HG02981 (cell line): Measurements from ENCODE around the gene ADARB2.

Experiments
- ATAC-seq: cut with Tn5 transposase; IDR thresholded peaks from one replicate; pipeline ENCODE4 v1.9.1; 2021; ENCODE audit warnings: mild to moderate bottlenecking, moderate library complexity; ENCODE audit not compliant: unreplicated experiment

The ADARB2 gene

DNA sequence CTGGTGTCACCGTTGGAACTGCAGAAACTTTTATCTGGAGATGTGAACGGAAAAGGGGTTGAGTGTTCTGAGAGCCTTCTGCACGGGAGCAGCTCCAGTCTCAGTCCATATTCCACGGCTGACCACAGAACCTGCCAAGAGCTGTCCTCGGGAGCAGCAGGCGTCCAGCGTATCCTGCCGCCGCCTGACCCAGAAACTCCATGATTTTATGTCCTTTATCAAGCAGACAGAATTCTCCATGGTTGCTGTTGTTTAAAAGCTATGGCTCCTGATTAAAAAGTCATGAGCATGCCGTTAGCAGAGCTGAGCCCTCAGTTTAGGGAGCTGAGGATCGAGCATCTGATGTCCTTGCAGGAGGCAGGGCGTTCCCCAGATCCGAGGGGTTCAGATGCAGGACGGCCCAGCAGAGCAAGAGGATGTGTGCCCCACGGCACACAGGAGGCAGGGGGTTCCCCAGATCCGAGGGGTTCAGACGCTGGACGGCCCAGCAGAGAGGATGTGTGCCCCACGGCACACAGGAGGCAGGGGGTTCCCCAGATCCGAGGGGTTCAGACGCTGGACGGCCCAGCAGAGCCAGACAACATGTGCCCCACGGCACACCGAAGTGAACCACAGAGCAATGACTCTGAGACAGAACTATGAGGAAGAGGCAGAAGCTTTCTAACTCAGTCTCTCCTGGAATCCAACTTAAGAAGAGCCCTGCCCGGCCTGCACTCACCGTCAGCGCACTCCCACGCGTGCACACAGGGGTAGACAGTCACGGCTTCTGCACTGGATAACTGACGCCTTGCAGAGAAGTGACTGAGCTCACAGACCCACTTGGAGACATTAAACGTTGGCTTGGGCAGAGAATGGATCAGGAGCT, 584.7 kb downstream of the ADARB2 start:
- no peak for ATAC-seq

DNA sequence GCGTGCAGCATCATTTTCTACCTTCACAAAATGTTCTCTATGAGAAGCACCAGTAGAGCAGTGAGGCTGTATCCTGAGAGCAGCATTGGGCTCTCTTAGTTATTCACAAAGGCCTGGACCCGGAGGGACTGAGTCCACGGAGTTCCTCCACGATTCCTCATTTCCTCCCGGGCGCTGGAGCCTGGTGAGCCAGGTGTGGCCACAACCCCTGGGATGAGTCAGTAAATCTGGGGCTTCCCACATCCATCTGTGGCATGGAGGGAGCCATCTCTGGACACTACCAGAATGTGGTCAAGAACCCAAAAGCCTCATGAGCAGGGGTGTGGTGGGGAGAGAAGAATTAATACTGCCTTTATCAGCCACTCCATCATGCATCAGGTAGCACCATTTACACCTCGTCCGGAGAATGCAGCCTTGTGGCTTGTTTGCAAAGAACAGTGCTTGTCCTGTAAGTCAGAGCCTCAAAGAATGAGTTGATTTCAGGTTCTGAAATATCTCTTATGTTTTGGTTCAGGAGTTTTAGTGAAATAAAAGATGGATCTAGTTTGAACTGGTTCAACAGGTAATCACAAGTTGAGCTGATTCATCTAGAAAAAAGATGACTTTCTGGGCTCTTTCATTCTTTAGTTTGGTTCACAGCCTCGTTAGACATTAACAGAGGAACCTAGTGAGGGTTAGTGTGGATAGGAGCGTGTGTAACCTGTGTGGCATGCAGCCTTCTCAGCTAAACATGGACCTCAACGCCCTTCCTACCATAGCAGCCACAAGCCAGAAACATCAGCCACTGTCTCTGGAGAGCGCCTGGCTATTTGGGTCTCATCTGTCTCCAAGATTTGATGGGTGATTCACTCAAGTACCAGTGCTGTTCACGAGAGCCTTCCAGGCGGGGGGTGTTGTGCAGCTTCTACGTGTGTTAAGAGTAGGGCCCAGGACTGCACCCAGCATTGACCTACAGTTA, 586.0 kb downstream of the ADARB2 start:
- no peak for ATAC-seq

DNA sequence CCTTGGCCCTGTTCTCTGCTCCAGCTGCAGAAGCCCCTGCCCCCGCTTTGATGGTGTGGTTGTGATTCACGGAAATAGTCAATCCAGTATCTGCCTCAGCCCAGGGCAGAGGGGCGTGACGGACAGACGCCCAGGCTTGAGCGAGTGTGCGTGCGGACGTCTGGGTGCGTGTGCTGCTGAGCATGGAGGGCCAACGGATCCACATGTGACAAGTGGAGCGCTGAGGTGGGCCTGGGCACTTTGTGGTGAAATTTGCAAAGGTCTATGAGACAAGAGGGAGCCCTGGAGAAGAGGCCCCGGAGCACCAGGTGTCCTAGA, 586.7 kb downstream of the ADARB2 start:
- no peak for ATAC-seq

DNA sequence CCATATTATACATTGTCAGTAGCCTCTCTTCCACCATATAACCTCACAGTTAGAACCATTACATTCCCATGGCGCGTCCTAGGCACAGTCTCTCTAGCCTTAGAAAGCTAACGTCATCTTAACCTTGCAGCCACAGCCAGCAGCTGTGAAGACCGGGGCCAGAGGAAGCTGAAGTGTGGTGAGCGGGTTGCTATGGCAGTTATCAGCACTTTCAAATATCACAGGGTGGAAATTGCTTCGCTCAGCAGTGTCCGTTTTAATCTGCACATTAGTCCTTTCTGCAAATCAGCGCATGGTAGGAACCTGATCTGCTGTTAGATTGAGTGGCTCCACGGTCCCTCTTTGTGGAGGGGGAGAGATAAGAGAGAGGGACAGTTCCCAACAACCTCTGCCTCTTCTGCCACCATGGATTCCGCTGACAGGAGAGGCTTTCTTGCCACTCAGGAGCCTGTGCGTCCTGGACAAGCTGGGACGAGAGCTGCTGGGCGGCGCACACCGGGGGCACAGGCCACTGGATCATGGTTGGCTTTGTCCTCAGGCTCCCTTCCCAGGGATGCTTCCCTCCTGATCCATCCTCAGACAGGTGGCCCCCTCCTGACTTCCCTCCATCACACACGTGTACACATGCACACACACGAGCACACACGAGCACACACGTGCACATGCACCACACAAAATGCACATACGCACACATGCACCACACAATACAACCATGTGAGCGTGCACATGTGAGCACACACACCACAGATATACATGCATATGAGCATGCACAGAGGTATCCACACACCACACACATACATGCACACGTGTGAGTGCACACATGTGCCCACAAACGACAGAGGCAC, 587.3 kb downstream of the ADARB2 start:
- ATAC-seq = no peak

DNA sequence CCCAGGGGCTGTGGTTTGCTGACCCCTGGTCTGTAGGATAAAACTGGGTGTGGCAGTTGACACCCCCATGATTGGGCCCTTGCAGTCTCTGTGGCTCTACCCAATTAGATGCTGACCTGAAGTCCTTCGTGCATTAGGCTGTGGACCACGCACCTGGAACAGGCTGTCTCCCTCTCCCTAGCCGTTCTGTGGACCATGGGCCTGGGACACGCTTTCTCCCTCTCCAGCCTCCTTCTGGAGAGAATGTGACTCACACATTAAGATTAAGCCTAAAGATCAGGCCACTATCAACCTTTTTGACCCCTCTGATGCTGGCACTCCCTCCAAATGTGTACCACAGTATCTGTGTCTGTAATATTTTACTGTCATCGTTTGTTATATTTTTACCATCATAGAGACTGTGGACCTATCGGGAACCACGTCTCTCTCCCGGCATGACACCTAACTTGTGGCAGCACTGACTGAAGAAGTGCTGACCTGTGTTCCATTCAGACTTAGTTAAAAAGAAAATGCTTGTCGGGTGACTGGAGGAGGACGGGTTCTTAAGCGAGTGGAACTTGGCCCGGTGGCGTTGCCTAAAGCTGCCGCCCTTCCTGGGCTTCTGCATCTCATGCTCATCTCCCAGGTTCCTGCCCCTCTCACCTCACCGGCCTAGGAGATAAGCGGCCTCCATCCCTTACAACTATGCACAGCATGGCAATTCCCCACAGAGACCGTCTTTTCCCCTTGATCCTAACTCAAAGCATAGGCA, 588.3 kb downstream of the ADARB2 start:
- ATAC-seq = no peak

DNA sequence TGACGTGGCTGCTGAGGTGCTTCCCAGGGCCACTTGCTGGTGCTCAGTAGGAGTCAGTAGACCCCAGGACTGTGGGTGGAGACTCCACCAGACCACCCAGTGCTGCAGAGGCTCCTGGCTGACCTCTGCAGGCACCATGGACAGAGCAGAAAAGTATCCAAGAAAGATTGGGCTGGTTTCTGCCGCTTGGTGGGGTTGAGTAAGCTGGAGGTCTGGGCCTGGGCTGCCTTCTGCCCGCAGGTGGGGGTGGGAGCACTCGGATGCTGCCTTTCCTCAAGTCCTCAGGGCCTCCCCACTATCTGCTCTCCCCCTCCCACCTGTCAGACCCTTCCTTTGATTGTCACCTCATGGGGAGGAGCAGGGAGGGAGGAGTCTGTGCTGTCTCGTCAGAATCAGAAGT, 589.5 kb downstream of the ADARB2 start:
- ATAC-seq = no peak

DNA sequence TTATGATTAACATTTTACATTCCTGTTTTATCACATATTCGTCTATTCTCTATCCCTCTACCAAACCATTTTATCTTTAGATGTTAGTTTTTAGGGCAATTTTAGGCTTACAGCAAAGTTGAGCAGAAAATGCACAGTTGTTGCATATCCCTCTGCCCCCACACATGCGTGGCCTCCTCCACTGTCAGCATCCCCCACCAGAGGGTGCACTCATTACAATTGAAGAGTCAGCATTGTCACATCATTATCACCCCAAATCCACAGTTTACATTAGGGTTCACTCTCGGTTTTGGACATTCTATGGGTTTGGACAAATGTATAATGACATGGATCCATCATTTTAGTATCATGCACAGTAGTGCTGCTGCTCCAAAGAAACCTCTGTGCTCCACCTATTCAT, 594.7 kb downstream of the ADARB2 start:
- ATAC-seq = no peak

DNA sequence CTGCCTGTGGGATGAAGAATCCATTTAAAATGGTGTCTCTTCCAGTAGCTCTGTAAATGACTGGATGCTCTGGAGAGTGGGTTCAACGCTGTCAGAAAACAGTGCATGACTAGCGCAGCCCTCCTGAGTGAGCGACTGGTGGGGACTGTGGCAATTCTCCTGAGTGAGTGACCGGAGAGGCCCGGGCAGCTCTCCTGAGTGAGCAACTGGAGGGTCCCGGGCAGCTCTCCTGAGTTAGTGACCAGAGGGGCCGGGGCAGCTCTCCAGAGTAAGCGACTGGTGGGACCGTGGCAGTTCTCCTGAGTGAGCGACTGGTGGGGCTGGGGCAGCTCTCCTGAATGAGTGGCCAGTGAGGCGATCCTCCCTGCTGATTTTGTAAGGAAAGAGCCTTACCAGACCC, 595.6 kb downstream of the ADARB2 start:
- no peak for ATAC-seq

DNA sequence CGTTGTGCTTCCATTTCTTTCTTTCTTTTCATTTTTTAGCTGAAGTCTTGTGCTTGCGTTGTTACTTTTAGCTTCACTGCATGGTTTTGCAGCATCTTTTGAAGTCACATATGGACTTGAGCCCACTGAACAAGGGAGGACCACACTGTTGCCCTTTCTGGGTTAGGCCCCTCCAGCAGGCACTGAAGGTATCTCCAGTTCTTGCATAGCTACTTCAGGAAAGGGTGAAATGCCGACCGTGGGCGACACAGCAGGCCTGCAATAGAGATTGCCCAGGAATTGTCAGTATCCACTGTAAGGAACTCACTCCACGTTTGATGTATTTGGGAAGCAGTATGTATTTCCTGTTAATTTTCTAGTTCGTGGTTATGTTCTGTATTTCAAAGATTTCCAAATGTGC, 596.1 kb downstream of the ADARB2 start:
- no peak for ATAC-seq

DNA sequence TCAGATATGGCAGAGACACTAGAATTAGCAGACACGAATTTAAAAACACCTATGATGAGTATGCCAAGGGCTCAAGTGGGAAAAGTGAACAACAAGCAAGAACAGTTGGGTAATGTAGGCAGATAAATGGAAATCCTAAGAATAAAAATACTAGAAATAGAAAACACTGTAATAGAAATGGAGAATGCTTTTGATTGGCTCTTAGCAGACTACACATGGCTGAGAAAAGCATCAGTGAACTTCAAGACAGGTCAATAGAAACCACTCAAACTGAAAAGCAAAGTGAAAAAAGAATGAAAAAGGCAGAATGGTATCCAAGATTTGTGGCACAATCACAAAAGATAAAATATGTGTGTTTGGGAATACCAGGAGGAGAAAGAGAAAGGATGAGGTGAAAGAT, 598.8 kb downstream of the ADARB2 start:
- ATAC-seq = no peak

DNA sequence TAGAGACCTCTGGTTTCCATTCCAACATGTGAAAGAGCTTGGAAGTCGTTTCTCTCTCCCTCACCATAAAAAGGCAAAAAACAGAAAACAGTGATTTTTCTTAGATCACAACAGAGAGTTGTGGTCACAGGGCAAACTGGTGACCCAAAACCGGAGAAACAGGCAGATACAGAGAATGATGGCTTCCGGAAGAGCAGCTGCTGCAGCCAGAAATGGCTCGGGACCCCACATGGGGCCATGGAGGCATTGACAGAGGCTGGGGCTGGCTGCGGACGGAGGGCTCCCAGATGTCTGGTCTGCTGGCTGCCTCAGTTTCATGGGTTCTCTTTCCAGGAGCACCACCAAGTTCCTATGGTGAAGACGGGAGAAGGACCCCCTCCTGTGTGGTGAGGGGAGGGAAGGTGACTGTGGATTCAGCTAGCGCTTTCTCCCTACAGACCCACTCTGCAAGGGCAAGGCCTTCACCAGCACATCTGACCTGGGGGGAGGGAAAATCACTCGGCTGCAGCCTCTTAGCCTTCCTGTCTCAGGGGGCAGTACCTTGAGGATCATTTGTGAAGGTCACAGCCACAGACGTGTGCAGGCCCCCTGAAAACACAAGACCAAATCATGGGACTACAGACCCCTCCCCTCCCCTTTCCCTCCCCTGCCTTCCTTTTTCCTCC, 599.7 kb downstream of the ADARB2 start:
- no peak for ATAC-seq

DNA sequence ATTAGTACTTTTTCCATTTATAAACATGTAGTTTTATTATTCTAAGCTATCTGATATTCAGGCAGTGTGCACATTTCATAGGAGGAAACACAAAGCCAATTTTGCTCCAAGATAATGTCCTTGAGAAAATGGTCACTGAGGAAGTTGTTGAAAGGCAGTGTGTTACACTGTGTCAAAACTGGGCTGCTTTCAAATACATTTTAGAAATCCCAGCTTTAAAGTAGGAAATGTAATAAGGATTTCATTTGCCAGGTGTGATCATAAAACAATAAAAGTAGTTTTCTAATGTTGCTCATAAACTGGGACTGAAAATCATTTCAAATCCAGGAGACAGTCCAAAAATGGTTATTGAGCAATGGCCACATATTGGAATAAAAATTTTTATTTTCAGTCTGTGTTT, 601.1 kb downstream of the ADARB2 start:
- no peak for ATAC-seq

DNA sequence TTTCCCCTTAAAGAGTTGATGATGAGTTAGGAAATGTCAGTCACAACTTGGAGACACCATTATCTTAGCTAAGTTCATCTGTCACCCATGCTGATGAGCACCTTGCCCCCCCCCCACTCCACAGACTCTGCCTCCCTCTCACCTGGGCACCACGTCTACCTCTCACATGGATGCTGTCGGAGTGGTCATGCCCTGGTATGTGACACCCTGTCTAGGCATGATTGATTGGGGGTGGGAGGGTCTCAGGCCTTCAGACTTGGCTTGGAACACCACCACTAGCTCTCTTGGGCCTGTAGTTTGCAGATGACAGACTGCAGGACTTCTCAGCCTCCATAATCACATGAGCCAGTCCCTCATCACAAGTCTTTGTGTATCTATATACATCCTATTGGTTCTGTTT, 603.2 kb downstream of the ADARB2 start:
- no peak for ATAC-seq

DNA sequence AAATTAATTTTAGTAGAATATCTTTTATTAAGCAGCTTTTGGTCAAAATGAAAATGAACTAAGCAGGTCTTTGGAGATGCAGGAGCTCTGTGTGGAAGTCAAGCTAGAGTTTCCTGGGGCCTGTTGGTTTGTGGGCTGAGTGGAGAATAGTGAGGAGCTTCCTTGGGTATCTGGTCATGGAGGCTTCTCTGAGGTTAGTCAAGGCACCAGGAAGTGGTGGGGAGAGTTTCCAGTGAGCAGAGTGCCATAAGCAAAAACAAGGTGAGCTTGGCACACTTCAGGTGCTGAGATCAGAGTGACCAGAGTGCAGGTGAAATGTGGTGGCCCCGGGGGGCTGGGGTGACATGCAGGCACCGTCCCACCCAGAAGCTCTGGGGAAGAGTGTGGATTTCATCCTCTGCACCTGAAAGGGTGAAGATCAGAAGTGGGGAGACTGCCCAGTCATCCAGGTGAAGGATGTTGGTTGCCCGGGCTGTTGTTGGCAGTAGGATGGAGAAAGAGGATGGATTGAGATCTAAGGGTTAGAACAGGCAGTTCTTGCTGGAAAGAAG, 603.8 kb downstream of the ADARB2 start:
- no peak for ATAC-seq

DNA sequence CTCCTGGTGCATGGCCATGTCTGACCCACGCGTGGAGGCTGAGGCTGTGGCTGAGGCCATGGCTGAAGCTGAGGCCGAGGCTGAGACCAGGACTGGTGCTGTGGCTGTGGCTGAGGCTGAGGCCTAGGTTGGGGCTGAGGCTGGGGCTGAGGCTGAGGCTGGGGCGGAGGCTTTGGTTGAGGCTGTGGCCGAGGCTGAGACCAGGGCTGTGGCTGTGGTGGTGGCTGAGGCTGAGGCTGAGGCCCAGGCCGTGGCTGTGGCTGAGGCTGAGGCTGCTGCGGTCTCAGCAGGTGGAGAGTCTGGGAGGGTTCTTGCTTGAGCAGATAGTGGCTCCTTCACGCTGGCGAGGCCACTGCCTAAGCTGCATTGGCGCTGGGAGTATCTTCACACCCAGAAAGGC, 604.7 kb downstream of the ADARB2 start:
- no peak for ATAC-seq

DNA sequence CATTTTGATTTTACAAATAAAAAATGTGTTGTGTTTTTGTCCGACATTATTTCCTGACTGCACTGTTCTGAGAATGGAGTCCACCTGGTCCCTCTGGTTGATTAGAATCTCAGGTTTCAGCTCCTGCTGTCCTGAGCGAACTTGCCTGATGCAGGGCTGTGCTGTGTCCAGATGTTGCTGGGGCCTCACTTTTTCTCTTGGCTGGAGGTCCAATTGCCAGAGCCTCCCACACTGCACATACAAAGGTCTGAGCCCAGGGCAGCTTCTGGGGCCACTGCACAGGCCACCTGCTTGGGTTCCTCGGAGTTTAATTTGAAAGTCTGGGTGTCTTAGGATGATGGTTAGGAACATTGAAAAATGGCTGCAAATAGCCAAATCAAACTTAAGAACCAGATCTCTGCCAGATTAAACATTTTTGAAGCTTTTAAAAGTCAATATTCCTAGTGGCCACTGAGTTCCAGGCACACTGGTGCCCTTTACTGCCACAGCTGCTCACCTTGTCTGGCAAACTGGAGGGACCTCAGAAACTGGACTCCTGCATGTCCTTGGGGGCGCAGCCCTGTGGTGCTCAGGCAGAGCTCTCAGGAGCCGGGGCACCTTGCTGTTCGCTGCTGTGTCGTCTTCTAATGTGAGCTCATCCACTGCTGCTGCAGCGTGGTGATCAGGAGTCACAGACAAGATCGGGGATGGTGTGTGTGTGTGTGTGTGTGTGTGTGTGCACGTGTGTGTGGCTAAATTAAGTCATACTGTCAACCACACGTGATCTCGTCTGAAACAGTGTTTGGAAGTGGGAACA, 606.1 kb downstream of the ADARB2 start:
- ATAC-seq = no peak

DNA sequence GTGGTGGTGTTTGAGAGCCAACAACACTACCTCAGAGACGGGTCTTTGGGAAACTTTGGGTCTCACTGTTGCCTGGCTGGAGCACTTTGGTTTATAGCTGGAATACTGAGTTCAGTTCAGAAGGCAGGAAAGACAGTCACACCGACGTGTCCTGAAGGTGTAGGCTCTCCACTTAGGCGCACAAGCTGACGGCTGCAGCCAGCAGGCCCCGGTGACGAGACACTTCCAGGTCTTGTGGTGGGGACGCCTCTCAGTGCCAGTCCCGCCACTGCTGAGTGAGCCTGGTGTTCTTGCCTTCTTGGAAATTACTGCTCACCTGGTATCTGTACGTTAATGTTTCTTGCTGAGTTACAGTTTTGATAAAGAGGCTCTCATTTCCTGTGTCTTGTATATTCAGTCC, 607.1 kb downstream of the ADARB2 start:
- ATAC-seq = no peak

DNA sequence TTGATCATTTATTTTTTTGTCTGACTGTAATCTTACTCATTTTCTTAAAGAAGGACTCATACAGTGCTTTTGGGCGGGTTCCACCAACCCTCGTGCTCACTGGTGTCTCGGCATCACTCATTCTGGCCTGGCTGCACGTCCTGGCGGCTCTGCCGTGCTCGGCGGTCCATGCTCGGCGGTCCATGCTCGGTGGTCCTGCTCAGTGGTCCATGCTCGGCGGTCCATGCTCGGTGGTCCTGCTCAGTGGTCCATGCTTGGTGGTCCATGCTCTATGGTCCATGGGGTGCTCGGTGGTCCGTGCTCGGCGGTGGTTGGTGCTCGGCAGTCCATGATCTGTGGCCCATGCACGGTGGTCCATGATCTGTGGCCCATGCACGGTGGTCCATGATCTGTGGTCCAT, 608.7 kb downstream of the ADARB2 start:
- no peak for ATAC-seq

DNA sequence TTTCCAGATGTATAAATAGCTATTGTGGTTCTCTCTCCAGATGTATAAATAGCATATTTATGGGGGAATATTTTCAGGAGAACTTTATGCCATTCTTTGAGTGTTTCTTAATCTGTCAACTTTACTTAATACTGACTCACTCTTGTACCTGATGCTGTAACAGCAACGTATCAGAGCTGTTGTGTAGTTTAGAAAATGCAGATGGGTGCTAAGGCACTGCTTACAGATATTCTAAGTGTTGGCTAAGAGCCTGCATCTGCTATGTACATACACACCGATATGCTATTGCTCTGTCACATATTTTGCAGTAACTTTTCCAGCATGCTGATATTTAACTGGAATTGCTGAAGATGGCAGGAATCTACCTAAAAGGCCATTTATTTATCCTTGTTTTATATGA, 609.2 kb downstream of the ADARB2 start:
- no peak for ATAC-seq
